Measurements from ENCODE around the gene KIAA1958. TPM values are rescaled to one million over a fixed set of nuclear protein-coding genes. Genes with fewer than 3 reads are reported as not detected.

KIAA1958 gene, protein sequence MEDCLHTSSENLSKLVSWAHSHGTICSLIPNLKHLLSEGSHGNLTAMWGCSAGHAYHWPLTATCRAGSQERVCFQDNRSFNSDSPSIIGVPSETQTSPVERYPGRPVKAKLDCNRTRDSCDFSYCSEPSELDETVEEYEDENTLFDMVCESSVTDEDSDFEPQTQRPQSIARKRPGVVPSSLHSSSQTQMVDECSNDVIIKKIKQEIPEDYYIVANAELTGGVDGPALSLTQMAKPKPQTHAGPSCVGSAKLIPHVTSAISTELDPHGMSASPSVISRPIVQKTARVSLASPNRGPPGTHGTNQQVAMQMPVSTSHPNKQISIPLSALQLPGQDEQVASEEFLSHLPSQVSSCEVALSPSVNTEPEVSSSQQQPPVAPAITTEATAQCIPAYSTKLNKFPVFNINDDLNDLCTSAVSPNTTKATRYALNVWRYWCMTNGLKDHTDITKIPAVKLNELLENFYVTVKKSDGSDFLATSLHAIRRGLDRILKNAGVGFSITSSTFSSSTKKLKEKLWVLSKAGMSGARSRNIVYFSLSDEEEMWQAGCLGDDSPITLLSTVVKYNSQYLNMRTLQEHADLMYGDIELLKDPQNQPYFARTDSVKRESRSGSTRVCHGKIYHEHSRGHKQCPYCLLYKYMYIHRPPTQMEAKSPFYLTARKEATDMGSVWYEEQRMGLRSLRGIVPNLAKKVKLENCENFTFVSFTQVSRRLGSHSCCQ
- total RNA-seq: 0.79 and 2.1 TPM in 2 replicates

DNA sequence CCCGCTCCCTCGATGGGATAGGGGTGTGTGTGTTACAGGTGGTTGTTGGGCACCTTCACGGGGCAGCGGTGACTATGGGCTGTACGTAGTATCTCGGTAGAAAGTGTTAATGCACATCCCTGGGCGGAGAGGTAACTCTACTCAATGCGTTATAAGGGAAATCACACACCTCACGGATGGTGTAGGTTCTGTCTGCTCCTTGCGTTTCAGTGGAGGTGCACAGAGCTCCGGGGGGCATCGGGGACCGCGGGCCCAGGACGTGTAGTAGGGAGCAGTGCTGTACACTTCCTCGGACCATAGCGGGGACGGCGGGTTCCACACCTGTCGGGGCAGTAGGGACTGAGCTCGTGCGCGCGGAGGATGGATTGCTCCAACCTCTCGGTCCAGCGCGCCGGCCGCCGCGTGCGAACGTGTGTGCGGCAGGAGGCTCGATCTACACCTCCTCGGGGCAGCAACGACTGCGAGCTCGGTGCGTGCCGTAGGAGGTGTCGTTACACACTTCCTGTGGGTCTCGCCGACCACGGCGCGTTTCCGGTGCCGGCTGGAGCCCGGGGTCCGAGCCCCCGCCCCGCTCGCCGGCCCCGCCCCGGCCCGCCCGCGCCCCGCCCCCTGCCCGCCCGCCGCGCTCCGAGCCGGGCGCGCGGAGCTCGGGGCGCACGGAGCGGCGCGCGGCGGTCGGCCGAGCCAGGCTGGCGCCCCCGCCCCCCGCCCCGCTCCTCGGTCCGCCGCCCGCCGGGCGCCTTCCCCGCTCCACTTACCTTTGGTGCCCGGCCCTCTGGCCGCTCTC is at the start of gene KIAA1958:
Gene KIAA1958, plus strand, starts transcription at position 607 of the 787 bp plus-strand sequence. CDS start 87,254 bp downstream, outside the sequence.
- peak; percentile 5 for DNase-seq (ENCODE audit: low read depth, low spot score)

DNA sequence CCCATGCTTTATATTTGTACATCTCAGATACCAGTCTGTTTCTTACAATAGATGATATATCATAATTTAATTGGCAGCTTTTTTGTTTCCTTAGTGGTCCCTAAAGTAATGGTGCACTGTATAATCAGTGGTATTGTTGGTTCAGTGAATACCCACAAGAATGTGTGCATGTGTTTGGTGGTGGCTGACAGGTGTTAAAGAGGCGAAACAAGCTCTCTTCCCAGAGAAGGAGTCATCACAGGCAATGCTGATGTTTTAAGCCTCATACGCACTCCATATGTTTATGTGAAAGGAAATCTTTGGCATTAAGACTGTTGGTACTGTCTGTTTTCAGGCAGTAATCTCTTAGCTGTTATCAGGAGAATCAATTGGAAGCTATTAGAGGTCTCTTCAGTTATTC is 49.2 kb upstream of the KIAA1958 start:
- no peak for DNase-seq (ENCODE audit: low read depth, low spot score)

DNA sequence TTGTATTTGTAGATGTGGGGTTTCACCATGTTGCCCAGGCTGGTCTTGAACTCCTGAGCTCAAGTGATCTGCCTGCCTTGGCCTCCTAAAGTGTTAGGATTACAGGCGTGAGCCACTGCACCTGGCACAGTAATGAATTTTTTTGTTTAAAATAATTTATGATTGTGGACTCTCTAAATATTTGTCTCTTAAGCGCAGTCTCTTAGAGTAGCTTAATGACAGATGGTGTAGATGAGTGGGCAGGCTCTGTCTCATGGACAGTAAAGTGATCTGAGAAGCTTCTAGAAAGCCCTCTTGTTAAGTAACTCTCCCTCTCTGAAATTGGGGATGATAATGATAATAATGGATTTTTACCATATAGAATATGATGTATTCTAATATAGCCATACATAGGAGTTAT is 47.5 kb upstream of the KIAA1958 start:
- DNase-seq (ENCODE audit: low read depth, low spot score): no peak

DNA sequence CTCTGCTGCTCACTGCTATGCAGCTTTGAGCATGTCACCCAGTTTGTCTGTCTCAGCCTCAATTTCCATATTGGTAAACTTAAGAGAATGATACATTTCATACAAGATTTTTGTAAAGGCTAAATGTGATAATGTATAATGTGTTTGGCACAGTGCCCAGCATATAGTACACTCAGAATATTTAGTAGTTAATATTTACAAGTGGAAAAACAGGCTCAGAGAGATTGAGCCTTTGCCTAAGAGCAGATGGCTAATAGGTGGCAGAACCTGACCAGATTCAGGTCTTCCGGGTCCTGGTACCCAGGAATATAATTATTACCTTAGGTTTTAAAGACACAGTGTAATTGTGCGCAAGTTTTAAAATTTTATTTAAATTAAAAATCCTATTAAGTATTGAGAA is 46.8 kb upstream of the KIAA1958 start:
- DNase-seq (ENCODE audit: low read depth, low spot score): no peak

DNA sequence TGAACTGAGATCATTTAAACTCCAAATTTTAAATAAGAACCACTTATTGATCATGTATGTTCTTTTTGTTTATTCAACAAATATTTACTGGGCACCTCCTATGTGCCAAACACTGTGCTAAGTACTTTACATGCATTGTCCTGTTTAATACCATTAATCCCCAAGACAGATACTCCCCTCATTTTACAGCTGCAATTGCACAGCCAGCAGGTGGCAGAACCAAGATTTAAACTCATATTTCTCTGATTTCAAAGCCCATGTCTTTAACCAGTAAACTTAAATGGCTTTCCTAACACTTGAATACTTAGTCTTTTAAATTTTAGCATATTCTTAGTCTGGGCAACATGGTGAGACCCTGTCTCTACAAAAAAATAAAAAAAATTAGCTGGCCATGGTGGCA is 43.4 kb upstream of the KIAA1958 start:
- no peak for DNase-seq (ENCODE audit: low read depth, low spot score)

DNA sequence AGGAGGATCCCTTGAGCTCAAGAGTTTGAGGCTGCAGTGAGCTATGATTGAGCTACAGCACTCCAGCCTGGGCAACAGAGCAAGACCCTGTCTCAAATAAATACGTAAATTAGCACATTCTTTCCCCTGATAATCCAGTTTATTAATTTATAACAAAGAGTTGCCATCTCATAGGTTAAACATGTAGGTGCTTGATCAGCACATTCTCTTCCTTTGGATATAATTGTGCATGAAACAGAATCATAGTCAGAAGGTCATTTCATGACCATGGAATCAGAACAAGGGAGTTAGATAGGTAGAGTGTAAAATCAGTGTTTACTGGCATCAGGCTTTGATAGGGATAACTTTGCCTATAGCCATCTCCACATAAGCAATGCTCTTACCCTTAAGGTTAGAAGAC is 43.0 kb upstream of the KIAA1958 start:
- no peak for DNase-seq (ENCODE audit: low read depth, low spot score)

DNA sequence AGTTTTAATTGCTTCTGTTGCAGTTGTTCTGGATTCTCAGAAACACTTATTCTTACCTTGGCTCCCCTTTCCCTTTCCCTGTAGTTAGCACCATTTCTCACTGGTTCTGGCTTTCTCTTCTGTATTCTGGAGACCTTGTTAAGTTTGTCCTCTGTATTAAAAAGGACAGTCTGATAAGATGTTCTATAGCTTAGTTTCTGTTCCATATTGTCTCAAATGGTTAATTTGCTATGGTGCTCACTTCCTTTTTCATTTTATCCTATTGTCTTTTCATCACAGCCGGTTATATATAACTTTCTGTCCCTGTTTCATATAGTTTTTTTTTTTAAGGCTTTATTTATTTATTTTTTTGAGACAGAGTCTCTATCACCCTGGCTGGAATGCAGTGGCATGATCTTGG is 41.4 kb upstream of the KIAA1958 start:
- DNase-seq (ENCODE audit: low read depth, low spot score): no peak

DNA sequence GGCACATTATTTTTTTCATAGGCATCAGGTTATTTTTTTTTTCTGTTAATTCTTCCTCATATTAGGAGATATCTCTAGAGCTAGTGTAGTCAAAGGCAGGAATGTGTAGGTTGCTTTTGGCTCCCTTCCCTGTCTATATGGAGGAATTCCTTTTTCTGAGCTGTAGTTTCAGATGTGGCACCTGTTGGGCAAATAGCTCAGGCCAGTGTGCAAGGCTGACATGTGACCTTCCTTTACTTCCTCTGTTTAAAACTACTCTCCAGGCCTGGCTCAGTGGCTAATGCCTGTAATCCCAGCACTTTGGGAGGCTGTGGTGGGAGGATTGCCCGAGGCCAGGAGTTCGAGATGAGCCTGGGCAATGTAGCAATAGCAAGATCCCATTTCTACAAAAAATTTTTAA is 40.5 kb upstream of the KIAA1958 start:
- DNase-seq (ENCODE audit: low read depth, low spot score): no peak

DNA sequence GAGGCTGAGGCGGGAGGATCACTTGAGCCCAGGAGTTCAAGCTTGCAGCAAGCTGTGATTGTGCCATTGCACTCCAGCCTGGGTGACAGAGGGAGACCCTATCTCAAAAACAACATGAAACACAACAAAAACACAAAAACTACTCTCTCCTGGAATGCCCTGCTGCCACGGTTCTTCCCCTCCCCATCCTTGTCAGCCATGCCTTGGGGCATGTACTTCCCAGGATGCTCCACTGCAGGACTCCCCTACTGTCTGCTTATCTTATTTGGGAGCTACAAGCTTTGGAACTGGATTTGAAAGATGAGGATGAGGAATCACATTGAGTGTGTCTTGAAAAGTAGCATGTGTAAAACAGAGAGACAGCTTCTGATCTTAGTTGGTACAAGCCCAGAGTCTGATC is 40.1 kb upstream of the KIAA1958 start:
- no peak for DNase-seq (ENCODE audit: low read depth, low spot score)

DNA sequence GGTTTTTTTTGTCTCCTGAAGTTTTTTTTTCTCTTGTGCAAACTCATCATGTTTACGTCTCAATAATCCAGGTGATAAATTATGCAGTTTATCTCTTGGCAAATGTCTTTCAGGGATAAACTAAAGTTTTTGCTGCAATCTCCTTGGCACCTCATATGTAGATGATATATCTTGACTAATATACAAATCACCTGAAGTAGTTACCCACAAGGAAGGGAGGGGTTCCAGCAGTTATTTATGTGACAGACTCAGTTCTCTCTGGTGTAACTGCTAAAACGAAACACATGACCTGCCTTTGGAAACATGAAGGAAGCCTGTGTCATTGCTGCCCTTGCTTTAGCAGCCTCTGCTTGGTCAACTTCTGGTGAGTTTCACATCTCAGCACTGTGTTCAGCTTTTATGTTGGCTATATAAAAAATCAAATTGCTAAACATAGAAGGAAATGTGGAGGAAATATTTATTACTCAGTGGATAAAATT is 39.3 kb upstream of the KIAA1958 start:
- DNase-seq (ENCODE audit: low read depth, low spot score): no peak

DNA sequence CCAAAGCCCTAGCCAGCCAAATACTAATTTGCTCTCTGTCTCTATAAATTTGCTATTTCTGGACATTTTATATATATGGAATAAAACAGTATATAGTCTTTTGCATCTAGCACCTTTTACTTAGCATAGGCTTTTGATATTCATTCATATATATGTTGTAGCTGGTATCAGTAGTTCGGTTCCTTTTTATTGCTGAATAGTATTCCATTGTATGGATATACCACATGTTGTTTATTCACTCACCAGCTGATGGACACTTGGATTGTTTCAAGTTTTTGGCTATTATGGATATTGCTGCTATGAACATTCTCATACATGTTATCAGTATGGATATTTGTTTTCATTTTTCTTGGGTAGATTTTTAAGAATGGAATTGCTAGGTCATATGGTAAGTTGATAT is 23.8 kb upstream of the KIAA1958 start:
- DNase-seq (ENCODE audit: low read depth, low spot score): no peak

DNA sequence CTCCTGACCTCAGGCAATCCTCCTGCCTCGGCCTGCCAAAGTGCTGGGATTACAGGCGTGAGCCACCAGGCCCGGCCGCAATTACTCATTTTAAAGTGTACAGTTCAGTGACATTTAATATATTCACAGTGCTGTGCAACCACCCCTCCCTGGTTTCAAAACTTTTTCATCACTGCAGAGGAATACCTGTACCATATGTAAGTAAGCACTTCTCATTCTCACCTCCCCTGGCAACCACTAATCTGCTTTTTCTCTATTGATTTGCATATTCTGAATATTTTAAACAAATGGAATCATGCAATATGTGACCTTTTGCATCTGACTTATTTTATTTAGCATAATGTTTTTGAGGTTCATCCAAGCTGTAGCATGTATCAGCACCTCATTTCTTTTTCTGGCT is 21.3 kb upstream of the KIAA1958 start:
- no peak for DNase-seq (ENCODE audit: low read depth, low spot score)

DNA sequence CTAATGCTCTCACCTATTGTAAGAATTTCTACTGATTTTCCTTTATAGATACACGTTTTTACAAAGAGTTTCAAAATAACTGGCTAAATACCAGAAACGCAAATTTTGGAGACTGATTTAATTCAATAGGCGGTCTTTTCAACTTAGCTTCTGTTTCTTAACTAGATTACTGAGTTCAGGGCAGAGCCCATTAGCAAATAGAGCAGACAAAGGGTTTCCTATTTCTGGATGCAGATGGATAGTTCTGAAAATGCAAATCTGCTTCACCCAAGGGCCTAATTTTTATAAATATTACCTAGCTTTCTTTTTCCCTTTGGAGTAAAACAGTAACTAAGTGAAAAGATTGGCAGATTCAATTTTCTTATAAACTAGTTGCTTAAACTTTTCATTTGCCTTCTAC is 13.6 kb upstream of the KIAA1958 start:
- DNase-seq (ENCODE audit: low read depth, low spot score): no peak

DNA sequence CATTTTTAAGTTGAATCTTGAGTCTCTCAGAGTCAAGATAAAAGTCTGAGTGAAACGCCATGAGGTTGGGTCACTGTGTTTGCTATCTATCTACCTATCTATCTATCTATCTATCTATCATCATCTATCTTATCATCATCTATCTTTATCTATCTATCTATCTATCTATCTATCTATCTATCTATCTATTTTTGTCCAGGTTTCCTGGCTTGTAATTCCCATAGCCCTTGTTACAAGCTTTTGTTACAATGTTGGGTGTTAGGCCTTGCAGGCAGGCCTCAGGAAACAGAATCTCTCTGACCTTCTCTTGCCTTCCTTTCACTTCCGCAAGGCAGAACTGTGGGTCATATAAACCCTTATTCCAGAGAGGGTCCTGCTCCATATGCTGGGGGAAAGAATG is 12.6 kb upstream of the KIAA1958 start:
- no peak for DNase-seq (ENCODE audit: low read depth, low spot score)

DNA sequence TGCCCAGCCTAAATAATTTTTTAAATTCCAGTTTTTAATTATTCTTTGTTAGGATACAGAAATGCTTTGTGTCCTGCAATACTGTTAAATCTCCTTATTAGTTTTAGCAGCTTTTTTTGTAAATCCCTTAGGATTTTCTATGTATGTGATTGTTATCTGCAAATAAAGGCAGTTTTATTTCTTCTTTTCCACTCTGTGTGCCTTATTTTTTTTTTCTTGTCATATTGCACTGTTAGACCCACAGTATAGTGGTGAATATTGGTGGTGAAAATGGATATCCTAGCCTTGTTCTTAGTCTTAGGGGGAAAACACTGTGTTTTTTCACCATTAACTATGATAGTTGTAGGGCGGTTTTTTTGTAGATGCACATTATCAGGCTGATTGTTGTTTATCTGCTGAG is 11.3 kb upstream of the KIAA1958 start:
- DNase-seq (ENCODE audit: low read depth, low spot score): no peak

DNA sequence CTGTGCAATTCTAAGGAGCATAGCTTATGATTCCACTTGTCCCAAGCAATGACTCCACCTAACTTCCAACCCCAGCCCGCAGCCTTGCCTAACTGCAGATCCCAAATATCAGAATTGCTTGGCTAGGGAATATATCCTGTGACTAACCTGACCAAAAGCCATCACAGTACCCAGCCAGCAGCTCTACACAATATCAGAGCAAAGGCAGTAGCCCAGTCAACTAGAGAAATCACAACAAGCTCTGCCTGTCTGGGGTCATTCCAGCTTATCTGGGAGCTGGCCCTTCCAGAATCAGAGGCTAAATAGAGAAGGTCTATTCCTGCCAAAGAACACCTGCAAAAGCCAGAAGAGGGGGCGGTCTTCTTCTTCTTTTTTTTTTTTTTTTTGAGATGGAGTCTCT is 9.3 kb upstream of the KIAA1958 start:
- no peak for DNase-seq (ENCODE audit: low read depth, low spot score)

DNA sequence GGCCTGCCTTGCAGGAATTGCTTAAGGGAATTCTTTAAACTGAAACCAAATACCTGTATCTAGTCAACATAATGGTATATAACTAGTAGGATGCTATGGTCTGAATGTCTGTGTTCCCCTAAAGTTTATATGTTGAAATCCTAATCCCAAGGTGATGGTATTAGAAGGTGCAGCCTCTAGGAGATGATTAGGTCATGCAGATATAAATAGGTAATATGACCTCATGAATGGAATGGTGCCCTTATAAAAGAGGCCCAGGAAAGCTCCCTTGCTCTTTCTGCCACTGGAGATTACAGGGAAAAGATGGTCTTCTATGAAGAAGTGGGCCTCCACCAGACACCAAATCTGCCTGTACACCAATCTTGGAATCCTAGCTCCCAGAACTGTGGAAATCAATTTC is 7.4 kb upstream of the KIAA1958 start:
- no peak for DNase-seq (ENCODE audit: low read depth, low spot score)

DNA sequence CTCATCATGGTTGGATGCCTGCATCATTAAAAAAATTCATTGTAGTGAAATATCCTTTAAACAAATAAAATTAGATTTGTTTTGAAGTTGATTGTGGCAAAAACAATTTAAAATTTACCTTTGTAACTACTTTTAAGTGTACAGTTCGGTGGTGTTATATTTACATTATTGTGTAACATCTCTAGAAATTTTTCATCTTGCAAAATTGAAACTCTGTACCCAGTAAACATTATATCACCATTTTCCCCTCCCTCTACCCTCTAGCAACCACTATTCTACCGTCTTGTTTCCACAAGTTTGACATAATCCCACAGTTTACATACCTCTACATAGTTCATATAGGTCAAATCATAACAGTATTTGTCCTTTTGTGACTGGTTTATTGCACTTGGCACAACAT is 2.0 kb upstream of the KIAA1958 start:
- DNase-seq (ENCODE audit: low read depth, low spot score): no peak

DNA sequence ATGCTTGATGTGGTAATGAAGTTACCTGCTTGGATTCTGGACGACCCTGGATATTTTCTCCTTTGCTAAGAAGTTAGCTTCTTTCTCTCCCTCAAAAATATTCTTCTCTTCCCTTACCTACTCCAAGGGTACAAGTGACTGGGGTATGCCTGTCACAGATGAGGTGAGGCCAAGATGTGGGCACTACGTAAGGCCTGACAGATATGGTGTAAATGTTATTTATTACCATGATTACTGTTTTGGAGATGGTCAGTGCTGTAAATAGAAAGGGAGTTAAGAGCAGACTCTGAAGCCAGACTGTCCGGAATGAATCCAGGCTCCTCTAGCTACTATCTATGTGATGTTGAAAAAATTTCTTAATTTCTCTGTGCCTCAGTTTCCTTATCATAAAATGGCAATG is 1.1 kb upstream of the KIAA1958 start:
- no peak for DNase-seq (ENCODE audit: low read depth, low spot score)

DNA sequence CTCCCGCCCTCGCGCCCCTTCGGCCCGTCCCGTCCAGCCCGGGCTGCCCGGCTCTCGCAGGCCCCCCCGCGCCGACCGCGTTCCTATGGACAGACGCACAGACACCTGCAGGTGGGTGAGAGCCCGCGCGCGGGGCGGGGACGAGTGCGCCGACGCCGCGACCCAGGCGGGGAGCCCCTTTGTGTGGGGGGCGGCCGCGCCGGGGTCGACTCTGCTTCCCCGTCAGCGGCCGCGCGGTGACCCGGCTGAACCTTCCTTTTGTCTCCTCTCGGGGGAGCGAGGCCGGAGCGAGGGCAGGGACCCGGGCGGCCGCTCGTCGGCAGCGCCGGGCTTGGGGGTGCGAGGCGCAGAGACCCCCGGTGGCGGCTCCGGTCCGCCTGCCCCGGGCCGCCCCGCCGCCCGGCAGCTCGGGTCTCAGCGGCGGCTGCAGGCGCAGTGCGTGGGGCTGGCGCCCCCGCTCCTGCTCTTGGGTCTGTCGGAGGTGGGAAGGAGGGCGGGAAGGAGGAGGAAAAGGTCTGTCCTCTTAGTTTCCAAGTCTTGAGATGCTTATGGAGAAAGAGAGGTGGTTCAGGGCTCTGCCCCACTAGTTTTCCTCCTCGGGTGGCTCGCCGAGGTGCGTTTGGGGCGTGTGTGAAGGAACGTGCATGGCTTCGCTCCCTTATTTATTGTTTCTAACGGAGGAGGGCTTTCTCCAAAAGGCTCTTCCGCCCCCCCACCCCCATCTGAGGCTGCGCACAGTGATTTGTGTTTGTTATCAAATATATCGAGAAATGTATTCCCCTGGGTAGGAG is 576 bp downstream of the KIAA1958 start:
- no peak for DNase-seq (ENCODE audit: low read depth, low spot score)

DNA sequence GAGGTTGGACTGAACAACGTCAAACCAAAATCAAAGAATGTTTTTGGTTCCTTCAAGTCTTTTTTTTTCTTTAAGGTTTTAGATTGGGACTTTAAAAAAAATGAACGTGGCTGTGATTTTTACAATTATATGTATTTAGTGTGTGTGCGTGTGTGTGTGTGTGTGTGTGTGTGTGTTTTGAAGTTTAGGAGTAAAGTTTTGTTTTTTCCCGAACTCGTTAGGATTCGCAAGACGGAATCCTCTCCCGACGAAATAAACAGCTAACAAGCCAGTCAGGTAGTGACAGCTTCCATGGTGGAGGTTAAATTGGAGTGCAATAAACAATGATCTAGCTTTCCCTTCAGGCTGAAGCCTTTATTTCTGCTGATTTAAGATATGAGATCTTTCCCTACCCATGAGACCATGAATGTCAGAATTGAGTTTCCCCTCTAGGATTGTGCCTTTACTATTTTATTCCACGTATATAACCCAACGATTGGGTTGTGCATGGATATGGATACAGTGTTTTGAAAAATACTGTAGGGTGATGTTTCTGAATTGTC is 1.2 kb downstream of the KIAA1958 start:
- DNase-seq (ENCODE audit: low read depth, low spot score): no peak

All from pulmonary artery endothelial cell (primary cell).